ENCODE measurements around the gene E2F6. TPM values are rescaled to one million over a fixed set of nuclear protein-coding genes. Genes with fewer than 3 reads are reported as not detected.

Gene E2F6, protein sequence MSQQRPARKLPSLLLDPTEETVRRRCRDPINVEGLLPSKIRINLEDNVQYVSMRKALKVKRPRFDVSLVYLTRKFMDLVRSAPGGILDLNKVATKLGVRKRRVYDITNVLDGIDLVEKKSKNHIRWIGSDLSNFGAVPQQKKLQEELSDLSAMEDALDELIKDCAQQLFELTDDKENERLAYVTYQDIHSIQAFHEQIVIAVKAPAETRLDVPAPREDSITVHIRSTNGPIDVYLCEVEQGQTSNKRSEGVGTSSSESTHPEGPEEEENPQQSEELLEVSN
- 10 to 100 TPM; 18.1 to 21.2 (median 19.3) TPM for polyA plus RNA-seq (ENCODE audit: insufficient read length in 10 of 10)
- long read RNA-seq, donor 1, partial matches to known transcripts, result 0 of 6 reads
- long read RNA-seq, donor 1, other reads (novel, unspliced or antisense), result 0 of 6 reads
- long read RNA-seq, donor 2, partial matches to known transcripts, result 0 of 5 reads
- long read RNA-seq, donor 2, other reads (novel, unspliced or antisense), result 0 of 5 reads
- long read RNA-seq, donor 3, result 0 reads
- long read RNA-seq, donor 4, partial matches to known transcripts, result 0 of 5 reads
- long read RNA-seq, donor 4, other reads (novel, unspliced or antisense), result 0 of 5 reads
- long read RNA-seq, donor 5, partial matches to known transcripts, result 5 of 8 reads
- long read RNA-seq, donor 5, other reads (novel, unspliced or antisense), result 0 of 8 reads
- long read RNA-seq, donor 6, partial matches to known transcripts, result 0 of 7 reads
- long read RNA-seq, donor 6, other reads (novel, unspliced or antisense), result 0 of 7 reads
- long read RNA-seq, donor 7, partial matches to known transcripts, result 0 of 4 reads
- long read RNA-seq, donor 7, other reads (novel, unspliced or antisense), result 0 of 4 reads
- long read RNA-seq, donor 8, partial matches to known transcripts, result 0 of 2 reads
- long read RNA-seq, donor 8, other reads (novel, unspliced or antisense), result 0 of 2 reads
- long read RNA-seq, donor 9, partial matches to known transcripts, result 0 of 1 reads
- long read RNA-seq, donor 9, other reads (novel, unspliced or antisense), result 0 of 1 reads

GRCh38 chr2:11465485-11466306, at the start of gene E2F6:
Gene E2F6, minus strand, starts transcription at chr2:11466161. Its CDS starts 282 bp downstream, at chr2:11465879.
- DNase-seq, result peak; percentile 93 to 97 (median 94)

- DNase-seq, result no peak
Measured at GRCh38 chr2:11515490-11515981, 49.6 kb upstream of the E2F6 start.

DNA sequence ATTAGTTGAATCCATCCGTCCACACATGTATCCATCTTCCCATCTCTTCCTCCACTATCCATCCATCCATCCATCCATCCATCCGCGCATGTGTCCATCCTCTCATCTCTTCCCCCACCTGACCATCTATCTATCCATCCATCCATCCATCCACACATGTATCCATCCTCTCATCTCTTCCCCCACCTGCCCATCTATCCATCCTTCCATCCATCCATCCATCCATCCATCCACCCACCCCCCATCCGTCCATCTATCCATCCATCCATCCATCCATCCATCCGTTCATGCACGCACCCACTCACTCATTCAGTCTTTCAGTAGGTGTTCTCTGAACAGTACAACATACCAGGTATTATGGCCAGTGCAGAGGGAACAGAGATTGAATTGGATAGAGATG, 48.9 kb upstream of the E2F6 start:
- no peak for DNase-seq

DNA sequence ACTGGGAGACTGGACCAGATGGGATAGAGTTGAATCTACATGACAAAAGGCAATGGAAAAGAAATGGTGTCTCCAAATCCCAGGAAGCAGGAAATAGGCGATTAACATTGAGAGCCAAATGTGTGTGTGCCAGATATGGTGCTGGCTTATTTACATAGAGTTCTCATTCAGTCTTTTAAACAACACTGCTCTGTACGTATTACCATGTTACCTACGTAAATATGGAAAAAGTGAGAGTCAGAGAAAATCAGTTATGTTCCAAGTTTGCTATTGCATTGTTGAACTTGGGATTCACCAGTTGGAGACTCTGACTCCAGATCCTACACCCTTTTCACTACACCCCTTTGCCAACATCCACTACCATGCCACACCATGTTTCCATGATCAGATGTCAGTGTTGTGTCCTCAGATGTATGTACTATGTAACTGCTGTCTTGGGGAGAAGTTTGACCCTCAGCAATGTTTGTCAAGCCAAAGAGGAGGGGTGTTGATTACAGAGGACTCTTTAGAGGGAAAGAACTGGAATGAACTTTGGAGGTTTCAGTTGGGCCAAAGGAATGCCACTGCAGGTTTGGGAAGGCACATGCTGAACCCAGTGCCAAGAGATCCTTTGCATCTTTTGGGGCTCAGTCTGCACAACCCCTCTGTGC, 48.2 kb upstream of the E2F6 start:
- no peak for DNase-seq

DNA sequence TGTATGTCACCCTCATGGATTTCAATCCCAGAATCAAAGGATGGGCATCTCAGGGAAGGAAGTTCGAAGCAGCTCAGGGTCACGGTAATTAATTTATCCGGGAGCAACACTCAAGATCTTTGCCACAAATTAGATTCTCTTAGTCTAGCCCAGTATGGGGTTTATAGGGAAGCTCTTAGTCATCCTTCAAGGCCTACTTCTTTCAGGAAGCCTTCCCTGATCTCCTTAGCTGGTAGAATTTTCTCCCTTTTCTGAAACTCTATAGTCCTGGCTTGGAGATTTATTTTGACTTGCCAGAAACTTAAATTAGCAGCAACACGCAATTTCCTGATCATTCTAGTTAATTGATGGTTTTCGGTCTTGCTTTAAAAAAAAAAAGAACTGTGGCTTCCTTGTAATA, 47.4 kb upstream of the E2F6 start:
- DNase-seq, result no peak

DNA sequence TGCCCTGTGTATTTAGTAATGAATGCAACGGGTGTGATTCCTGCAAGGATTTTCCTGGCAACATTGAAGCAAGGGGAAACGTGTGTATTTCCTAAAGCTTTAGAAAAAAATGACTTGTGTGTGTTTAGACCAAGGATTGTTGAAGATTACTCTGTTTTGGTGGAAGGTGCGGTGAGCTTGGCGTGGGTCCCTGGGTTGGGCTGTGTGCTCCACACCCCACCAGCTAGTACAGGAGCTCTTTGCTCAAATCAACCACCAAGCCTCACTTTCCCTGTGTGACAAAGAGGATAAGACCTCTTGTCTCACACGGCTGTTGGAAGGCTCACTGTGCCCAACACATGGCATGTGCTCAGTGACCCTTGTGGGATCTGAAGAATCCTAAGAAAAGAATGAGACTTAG, 46.5 kb upstream of the E2F6 start:
- no peak for DNase-seq

DNA sequence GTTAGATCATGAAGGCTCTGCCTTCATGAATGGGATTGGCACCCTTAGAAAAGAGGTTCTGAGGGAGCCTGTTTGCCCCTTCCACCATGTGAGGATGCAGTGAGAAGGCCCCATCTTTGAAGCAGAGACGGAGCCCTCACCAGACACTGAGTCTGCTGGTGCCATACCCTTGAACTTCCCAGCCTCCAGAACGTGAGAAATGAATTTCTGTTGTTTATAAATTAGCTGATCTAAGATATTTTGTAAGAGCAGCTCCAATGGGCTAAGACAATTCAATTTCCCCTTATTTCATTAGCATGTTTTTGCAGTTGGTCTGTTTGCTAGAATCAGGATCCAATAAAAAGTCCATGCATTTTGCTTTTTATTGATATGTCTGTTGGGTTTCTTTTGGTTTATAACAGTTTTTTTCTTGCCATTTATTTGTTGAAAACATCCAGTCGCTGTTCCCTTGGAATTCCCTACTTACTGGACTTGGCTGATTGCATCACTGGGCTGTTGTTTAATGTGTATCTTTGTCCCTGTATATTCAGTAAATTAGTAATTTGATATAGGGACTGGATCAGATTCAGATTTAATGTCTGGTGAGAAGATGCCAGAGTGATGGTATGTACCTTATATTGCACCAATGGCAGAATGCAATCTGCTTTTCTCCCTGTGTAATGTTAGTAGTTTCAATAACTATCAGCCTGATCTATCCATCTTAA, 43.8 kb upstream of the E2F6 start:
- no peak for DNase-seq

- no peak for DNase-seq
Measured at GRCh38 chr2:11508279-11508678, 42.3 kb upstream of the E2F6 start.

- DNase-seq, result no peak
Measured at GRCh38 chr2:11507517-11507916, 41.6 kb upstream of the E2F6 start.

- DNase-seq, result peak in 2 of 3 donors; percentile 32 to 56
Measured at GRCh38 chr2:11506611-11506969, 40.6 kb upstream of the E2F6 start.

DNA sequence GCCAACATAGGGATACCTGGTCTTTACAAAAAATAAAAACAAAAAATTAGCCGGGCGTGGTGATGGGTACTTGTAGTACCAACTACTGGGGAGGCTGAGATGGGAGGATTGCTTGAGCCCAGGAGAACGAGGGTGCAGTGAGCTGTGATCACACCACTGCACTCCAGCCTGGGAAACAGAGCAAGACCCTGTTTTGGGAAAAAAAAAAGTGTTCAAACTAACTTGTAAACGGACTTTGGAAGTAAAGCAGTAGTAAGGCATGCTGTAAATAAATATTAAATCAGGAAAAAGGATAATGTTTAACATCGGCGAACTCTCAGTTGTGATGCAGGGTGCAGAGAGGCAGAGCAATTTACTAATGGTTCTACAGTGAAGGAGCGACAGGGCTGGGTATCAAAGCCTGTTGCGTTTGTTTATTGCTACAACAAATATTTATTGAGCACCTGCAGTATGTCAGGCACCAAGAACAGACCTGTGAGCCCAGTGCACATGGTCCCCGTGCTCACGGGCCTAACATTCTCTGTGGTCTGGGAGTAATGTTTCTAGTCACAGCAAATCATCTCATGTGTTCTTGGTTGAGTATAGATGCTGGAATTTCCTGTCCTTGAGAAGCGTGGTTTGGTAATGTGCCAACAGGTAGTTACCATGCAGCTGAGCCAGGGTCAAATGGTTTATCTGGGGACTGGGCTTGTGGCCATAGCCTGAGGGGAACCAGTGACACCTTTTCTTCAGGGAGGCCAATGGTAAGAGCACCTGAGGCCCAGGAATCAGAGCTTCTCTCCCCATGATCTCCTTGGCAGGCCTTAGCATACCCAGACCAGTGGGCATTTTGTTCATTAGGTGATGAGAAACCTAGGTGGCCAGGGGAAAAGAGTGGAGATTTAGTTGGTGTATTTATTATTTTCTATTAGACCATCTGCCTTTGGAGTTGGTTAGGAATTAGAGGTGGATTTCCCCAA, 40.0 kb upstream of the E2F6 start:
- no peak for DNase-seq

DNA sequence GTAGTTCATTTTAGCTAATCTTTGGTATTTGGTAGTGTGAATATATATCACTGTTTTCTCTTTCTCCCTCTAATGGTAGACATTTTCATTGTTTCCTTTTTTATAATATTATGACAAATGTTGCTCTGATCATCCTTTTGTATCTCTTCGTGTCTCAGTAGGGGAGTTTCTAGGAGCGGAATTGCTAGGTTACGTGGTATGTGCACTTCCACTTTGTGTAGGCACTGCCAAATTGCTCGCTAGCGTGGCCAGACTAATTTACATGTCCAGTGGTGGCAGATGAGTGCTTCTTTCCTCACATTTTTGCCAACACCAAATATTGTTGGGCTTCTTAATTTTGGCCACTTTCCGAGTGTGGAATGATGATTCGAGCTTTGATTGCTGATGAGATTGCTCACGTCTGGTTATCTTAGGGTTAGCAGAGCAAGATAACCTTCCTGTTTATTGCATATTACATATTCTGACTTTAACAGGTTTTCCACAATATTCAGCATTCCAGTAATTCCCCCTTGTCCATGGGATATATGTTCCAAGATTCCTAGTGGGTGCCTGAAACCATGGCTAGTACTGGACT, 37.5 kb upstream of the E2F6 start:
- no peak for DNase-seq

- DNase-seq, result no peak
Measured at GRCh38 chr2:11502740-11503292, 36.9 kb upstream of the E2F6 start.

DNA sequence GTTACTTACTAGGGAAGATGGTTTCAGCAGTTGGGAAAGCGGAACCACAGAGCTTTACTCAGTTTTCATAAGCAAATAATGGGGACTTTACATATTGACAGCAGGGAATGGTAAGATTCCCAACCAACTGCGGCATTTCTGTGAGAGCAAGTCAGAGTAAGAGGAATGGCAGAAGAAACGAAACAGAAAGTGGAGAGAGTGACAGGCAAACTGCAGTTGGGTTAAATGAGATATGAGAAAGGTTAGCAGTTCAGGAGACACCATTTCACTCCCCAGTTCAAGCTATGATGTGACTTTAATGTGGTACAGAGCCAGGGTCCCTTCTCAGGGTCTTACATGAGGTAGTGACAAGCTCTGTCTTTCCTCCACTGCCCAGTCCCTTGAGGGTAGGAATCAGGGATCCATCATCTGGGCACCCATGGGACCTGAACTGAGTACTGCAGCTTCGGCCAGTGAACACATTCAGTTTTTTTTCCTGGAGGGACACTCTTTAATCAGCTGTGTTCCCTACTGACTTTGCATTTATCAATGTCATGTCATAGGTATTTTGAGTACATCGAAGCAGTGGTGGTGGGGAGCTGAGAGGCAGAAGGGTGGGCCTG, 34.8 kb upstream of the E2F6 start:
- DNase-seq, result no peak

GRCh38 chr2:11499081-11499743, 33.3 kb upstream of the E2F6 start:
- DNase-seq, result no peak

DNA sequence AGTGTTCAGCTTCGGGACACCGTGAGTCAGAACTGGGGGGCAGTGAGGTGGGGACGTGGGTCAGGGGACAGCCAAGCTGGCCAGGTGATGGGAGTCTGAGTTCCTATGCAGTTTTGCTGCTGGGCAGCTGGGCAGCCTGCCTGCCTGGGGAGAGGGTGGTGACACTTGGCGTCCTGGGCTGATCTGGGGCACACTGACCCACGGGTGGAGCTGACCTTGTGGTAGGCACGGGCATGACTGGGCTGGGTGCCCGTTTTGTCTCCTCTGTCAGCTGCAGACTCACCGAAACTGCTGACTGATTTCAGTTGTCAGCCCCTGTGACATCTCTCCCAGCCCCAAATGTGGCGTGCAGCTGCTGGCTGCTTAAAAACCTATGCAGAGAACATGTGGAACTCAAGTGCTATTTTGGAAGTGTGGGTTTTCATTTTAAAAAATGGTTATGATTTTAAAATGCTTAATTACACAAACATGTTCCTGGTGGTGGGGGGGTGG, 32.6 kb upstream of the E2F6 start:
- peak; percentile 54 to 71 (median 62) for DNase-seq
